ENCODE measurements around the gene BMP7. TPM values are rescaled to one million over a fixed set of nuclear protein-coding genes. Genes with fewer than 3 reads are reported as not detected.
"Not testable (repeated sequence)": the region's sequence is repeated elsewhere in the genome, so short reads cannot be mapped to it uniquely, and the experiment has no call there.

The BMP7 gene
- total RNA-seq, 1 experiment from 2014 or later: not detected

- H3K4me3 ChIP-seq: no peak overlapping the region
- peaks cover 18% of the 10 kb centered on the region; the same call in 1 of the 2 replicates for H3K27me3 ChIP-seq (replicated peaks)
- H3K27ac ChIP-seq: no peak overlapping the region
- no peaks in the 10 kb centered on the region for H3K36me3 ChIP-seq
- DNase-seq (ENCODE audit: low read depth in 1 of 2, low spot score in 2 of 2): no peak
- no peaks in the 10 kb centered on the region for H3K4me1 ChIP-seq (replicated peaks)
- H3K9me3 ChIP-seq (replicated peaks): no peaks in the 10 kb centered on the region
These were observed 13.8 kb upstream of the BMP7 start for GRCh38 chr20:57280221-57280620.

DNA sequence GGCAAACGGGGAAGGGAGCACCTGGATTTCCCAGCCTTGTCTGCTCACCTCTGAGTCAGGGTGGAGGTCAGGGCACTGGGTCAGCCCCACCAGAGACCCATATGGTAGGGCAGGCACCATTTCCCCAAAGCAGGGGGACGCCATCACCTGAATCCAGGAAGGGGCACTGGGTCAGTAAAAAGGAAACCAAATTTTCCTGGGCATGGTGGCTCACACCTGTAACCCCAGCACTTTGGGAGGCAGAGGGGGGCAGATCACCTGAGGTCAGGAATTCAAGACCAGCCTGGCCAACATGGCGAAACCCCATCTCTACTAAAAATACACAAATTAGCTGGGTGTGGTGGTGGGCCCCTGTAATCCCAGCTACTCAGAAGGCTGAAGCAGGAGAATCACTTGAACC lies 13.1 kb upstream of the BMP7 start:
- not testable (repeated sequence) for H3K36me3 ChIP-seq; H3K27ac ChIP-seq; H3K9me3 ChIP-seq (replicated peaks); DNase-seq (ENCODE audit: low read depth in 1 of 2, low spot score in 2 of 2); H3K4me1 ChIP-seq (replicated peaks); H3K4me3 ChIP-seq
- peaks cover 16% of the 10 kb centered on the region; the same call in 1 of the 2 replicates for H3K27me3 ChIP-seq (replicated peaks)

DNA sequence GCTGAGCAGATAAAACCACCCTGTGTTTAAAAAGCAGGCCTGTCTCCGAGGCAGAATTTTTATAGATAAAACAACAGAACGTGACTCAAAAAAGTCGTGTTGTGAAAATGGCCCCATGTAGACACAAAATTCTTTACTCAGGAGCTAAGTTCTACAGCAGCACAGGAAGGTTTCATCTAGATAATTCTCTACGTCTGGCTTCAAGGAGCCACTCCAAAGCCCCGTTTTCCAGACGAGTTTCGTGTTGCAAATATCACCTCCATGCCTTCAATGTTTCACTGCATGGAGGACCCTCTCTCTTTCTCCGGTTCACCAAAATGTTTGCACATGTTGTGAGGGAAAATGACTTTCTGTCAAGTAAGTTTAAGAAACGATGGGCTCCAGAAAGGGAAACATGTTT lies 12.0 kb upstream of the BMP7 start:
- H3K9me3 ChIP-seq (replicated peaks): no peaks in the 10 kb centered on the region
- H3K27ac ChIP-seq: no peak overlapping the region
- no peak overlapping the region for H3K4me3 ChIP-seq
- no peak for DNase-seq (ENCODE audit: low read depth in 1 of 2, low spot score in 2 of 2)
- H3K4me1 ChIP-seq (replicated peaks): no peaks in the 10 kb centered on the region
- H3K36me3 ChIP-seq: no peaks in the 10 kb centered on the region
- peaks cover 11% of the 10 kb centered on the region; the same call in 1 of the 2 replicates for H3K27me3 ChIP-seq (replicated peaks)

- Histone ChIP-seq H3K9me3 (replicated peaks) (no peaks in the 10 kb centered on the region), H3K27ac (no peak overlapping the region), H3K4me1 (replicated peaks) (no peaks in the 10 kb centered on the region), H3K4me3 (no peak overlapping the region), H3K36me3 (no peaks in the 10 kb centered on the region), H3K27me3 (replicated peaks) (peaks cover 7% of the 10 kb centered on the region; the same call in 1 of the 2 replicates)
- no peak for DNase-seq (ENCODE audit: low read depth in 1 of 2, low spot score in 2 of 2)
These were observed 11.1 kb upstream of the BMP7 start for GRCh38 chr20:57277398-57278105.

GRCh38 chr20:57276221-57276620 lies 9.8 kb upstream of the BMP7 start:
- no peak for DNase-seq (ENCODE audit: low read depth in 1 of 2, low spot score in 2 of 2)
- Histone ChIP-seq H3K4me1 (replicated peaks) (no peaks in the 10 kb centered on the region), H3K36me3 (no peaks in the 10 kb centered on the region), H3K27me3 (replicated peaks) (peaks cover 7% of the 10 kb centered on the region; the same call in 1 of the 2 replicates), H3K9me3 (replicated peaks) (no peaks in the 10 kb centered on the region), H3K27ac (no peak overlapping the region), H3K4me3 (no peak overlapping the region)

- Histone ChIP-seq H3K36me3 (no peaks in the 10 kb centered on the region), H3K4me1 (replicated peaks) (no peaks in the 10 kb centered on the region), H3K4me3 (no peak overlapping the region), H3K27me3 (replicated peaks) (peaks cover 7% of the 10 kb centered on the region; the same call in 1 of the 2 replicates), H3K27ac (no peak overlapping the region), H3K9me3 (replicated peaks) (no peaks in the 10 kb centered on the region)
- DNase-seq (ENCODE audit: low read depth in 1 of 2, low spot score in 2 of 2): no peak
These were observed 9.4 kb upstream of the BMP7 start for GRCh38 chr20:57275813-57276212.

DNA sequence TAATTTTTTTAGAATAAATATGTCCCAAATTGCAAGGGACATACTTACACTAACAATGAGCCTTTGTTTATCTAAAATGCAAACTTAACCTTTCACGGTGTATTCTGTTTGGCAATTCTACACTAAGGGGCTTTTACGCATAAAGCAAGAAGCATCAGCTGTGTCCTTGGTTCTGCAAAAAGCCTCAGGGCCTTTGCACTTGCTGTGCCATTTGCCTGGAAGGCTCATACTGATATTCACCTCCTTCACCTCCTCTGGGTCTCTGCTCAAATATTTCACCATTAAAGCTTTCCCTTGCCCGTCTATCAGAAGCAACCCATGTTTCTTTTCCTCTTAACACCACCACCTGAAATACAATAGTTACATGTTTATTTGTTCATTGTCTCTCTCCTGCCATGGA lies 8.9 kb upstream of the BMP7 start:
- H3K27ac ChIP-seq: no peak overlapping the region
- DNase-seq (ENCODE audit: low read depth in 1 of 2, low spot score in 2 of 2): no peak
- no peak overlapping the region for H3K4me3 ChIP-seq
- H3K4me1 ChIP-seq (replicated peaks): no peaks in the 10 kb centered on the region
- H3K36me3 ChIP-seq: no peaks in the 10 kb centered on the region
- no peaks in the 10 kb centered on the region for H3K9me3 ChIP-seq (replicated peaks)
- H3K27me3 ChIP-seq (replicated peaks): peaks cover 8% of the 10 kb centered on the region; the same call in 1 of the 2 replicates

DNA sequence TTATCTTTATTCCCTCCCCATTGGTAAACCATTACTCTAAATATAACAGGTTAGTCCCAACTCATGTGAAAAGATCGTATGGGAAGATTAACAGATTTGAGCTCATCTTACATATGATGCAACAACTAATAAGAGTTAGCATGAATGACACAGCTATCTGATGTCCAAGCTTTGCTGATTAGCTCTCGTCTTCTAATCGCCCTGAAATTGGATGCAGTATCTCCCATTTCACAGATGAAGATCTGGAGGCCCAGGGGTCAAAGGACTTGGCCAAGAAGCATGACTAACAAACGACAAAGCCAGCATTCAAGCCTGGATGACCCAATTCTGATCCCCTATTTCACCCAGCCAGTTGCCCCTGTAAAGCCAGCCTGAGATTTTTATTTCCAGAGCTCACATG lies 8.4 kb upstream of the BMP7 start:
- no peak overlapping the region for H3K4me3 ChIP-seq
- H3K4me1 ChIP-seq (replicated peaks): no peaks in the 10 kb centered on the region
- H3K36me3 ChIP-seq: no peaks in the 10 kb centered on the region
- DNase-seq (ENCODE audit: low read depth in 1 of 2, low spot score in 2 of 2): no peak
- H3K27me3 ChIP-seq (replicated peaks): peaks cover 11% of the 10 kb centered on the region
- no peaks in the 10 kb centered on the region for H3K9me3 ChIP-seq (replicated peaks)
- no peak overlapping the region for H3K27ac ChIP-seq

DNA sequence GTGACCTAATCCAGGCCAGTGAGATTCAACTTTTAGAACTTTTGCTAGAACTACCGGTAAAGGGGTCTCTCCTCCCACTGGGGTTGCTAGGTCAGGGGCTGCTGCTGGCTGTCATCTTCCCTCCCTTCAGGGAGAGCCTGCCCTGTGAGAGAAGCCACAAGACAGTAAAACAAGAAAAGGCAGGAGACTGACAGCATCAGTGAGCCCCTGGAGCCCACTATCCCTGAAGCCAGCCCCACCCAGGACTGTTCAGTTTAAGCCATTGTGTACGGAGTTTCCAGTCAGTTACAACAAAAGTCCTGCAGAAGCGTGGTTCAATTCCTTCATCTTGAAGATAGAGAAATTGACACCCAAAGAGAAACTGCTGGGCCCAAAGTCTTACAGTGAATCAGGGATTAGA lies 7.9 kb upstream of the BMP7 start:
- no peak overlapping the region for H3K27ac ChIP-seq
- H3K4me1 ChIP-seq (replicated peaks): no peaks in the 10 kb centered on the region
- H3K36me3 ChIP-seq: no peaks in the 10 kb centered on the region
- peaks cover 15% of the 10 kb centered on the region for H3K27me3 ChIP-seq (replicated peaks)
- H3K4me3 ChIP-seq: no peak overlapping the region
- H3K9me3 ChIP-seq (replicated peaks): no peaks in the 10 kb centered on the region
- DNase-seq (ENCODE audit: low read depth in 1 of 2, low spot score in 2 of 2): no peak

- Histone ChIP-seq H3K36me3 (no peaks in the 10 kb centered on the region), H3K4me1 (replicated peaks) (no peaks in the 10 kb centered on the region), H3K4me3 (no peak overlapping the region), H3K27me3 (replicated peaks) (peaks cover 20% of the 10 kb centered on the region), H3K9me3 (replicated peaks) (no peaks in the 10 kb centered on the region), H3K27ac (no peak overlapping the region)
- no peak for DNase-seq (ENCODE audit: low read depth in 1 of 2, low spot score in 2 of 2)
These were observed 6.6 kb upstream of the BMP7 start for GRCh38 chr20:57272883-57273535.

- H3K4me1 ChIP-seq (replicated peaks): peaks cover 14% of the 10 kb centered on the region
- DNase-seq (ENCODE audit: low read depth in 1 of 2, low spot score in 2 of 2): no peak
- peaks cover 46% of the 10 kb centered on the region for H3K27me3 ChIP-seq (replicated peaks)
- H3K9me3 ChIP-seq (replicated peaks): no peaks in the 10 kb centered on the region
- no peaks in the 10 kb centered on the region for H3K36me3 ChIP-seq
- no peak overlapping the region for H3K4me3 ChIP-seq
- H3K27ac ChIP-seq: no peak overlapping the region
These were observed 4.0 kb upstream of the BMP7 start for GRCh38 chr20:57270204-57270984.

DNA sequence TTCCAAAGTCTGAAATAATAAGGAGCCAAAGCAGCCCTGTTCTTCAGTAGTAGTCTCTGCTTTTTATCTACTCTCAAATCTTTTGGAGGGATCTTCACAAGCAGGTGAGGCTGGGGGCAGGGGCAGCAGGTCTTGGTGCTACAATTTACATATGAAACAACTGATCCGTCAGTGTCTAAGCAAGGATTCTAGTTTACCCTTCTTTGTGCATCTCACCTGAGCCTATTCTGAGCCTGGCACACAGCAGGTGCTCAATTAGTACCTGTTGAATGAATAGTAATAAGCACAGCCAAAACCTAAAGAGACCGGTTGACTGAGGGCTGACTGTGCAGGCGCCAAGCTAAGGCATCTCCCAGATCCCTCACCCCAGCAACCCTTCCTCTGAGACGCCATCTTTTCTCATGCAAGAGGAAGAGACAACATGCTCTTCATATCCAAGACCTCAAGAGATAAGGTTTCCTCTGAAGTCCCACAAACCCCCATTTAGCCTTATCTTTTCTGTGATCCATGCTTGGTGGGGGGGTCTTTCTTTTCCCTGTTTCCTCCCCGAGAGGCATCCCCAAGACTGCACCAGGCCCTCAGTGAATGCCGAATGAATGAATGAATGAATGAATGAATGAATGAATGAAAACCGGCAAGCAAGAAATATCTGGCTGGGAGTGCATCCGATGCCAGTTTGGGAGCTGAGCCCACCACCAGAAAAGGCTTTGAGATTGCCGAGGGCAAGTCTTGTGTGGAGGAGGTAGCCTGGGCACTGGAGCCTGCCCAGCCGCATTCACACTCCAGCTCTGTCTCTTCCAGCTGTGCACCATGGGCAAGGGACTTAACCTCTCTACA lies 2.9 kb upstream of the BMP7 start:
- DNase-seq (ENCODE audit: low read depth in 1 of 2, low spot score in 2 of 2): no peak
- H3K4me3 ChIP-seq: no peak overlapping the region
- no peaks in the 10 kb centered on the region for H3K9me3 ChIP-seq (replicated peaks)
- H3K36me3 ChIP-seq: no peaks in the 10 kb centered on the region
- peaks cover 55% of the 10 kb centered on the region for H3K27me3 ChIP-seq (replicated peaks)
- no peak overlapping the region for H3K27ac ChIP-seq
- peaks cover 19% of the 10 kb centered on the region for H3K4me1 ChIP-seq (replicated peaks)

- peaks cover 19% of the 10 kb centered on the region for H3K4me1 ChIP-seq (replicated peaks)
- DNase-seq (ENCODE audit: low read depth in 1 of 2, low spot score in 2 of 2): no peak
- no peaks in the 10 kb centered on the region for H3K36me3 ChIP-seq
- peaks cover 63% of the 10 kb centered on the region for H3K27me3 ChIP-seq (replicated peaks)
- H3K27ac ChIP-seq: no peak overlapping the region
- no peak overlapping the region for H3K4me3 ChIP-seq
- H3K9me3 ChIP-seq (replicated peaks): no peaks in the 10 kb centered on the region
These were observed 2.1 kb upstream of the BMP7 start for GRCh38 chr20:57268399-57269076.

Measured in SJSA1 (cell line).